Vagina (tissue), 2 donors: ENCODE data around the gene ZFP2. TPM values are rescaled to one million over a fixed set of nuclear protein-coding genes. Genes with fewer than 3 reads are reported as not detected.

ENCODE experiments used
- DNase-seq, 2 donors: peaks; one replicate each; pipeline ENCODE4 v3.0.0-alpha.2; 2017; ENCODE audit errors: extremely low spot score in 2 of 2
- H3K27ac ChIP-seq: fragments of 200-600 bp; sonication (generic); one replicate; pipeline ENCODE4 v1.5.1; 2019
- H3K27me3 ChIP-seq: fragments of 200-600 bp; sonication (generic); one replicate; pipeline ENCODE4 v1.5.1; 2019
- H3K36me3 ChIP-seq, 2 donors: fragments of 200-600 bp; sonication (generic); one replicate each; pipeline ENCODE4 v1.5.1; 2017 to 2019
- H3K4me1 ChIP-seq: fragments of 200-600 bp; sonication (generic); one replicate; pipeline ENCODE4 v1.5.1; 2019
- H3K4me3 ChIP-seq, 2 donors: fragments of 200-600 bp; sonication (generic); 1 replicate in 1 of 2; 2 replicates in 1 of 2; pipeline ENCODE4 v1.5.1; 2016 to 2019
- H3K9me3 ChIP-seq: fragments of 200-600 bp; sonication (generic); one replicate; pipeline ENCODE4 v1.5.1; 2019
- CTCF ChIP-seq, 3 experiments: fragments of 450-650 bp in 2 of 3; fragments of 200-600 bp in 1 of 3; sonication (generic) in 1 of 3; IDR thresholded peaks; one replicate each; pipeline ENCODE4 v1.5.1; 2017 to 2019; ENCODE audit warnings: antibody characterized with exemption in 3 of 3, mild to moderate bottlenecking in 2 of 3, moderate library complexity in 2 of 3
- POLR2A ChIP-seq, 2 donors: fragments of 450-650 bp; IDR thresholded peaks; one replicate each; pipeline ENCODE4 v1.6.1; 2017; ENCODE audit warnings: antibody characterized with exemption in 2 of 2, mild to moderate bottlenecking in 2 of 2, moderate library complexity in 2 of 2
- POLR2AphosphoS5 ChIP-seq, 2 donors: sonication (generic); formaldehyde crosslinking; IDR thresholded peaks; one replicate each; pipeline ENCODE4 v1.9.0; 2017; ENCODE audit warnings: antibody characterized with exemption in 2 of 2, mild to moderate bottlenecking in 2 of 2, low read depth in 1 of 2; ENCODE audit not compliant: insufficient read depth in 1 of 2
- intact Hi-C: fragments of 100-400 bp; cut with DNase I; formaldehyde crosslinking; loops from one replicate; pipeline ENCODE4 v1.15.1; 2023
- total RNA-seq: library from RNA; depleted of rRNA; stranded (reverse); fragments of >200 nt; gene quantifications from one replicate; pipeline ENCODE4 v1.2.3, GENCODE V29; 2016

ZFP2 gene
- total RNA-seq, 1 donor from 2014 or later = 2.2 TPM

- DNase-seq = no peak
- intact Hi-C loops = no loop called here
- peaks cover 56% of the 10 kb centered on the region for H3K9me3 ChIP-seq
- H3K4me3 ChIP-seq = no peak overlapping the region
- peaks cover 7 to 27% of the 10 kb centered on the region in 2 donors for H3K36me3 ChIP-seq
- no peak overlapping the region for H3K27ac ChIP-seq
- no peaks in the 10 kb centered on the region for H3K4me1 ChIP-seq
- no peaks in the 10 kb centered on the region for H3K27me3 ChIP-seq
- TF ChIP-seq POLR2AphosphoS5 (IDR thresholded peaks at IDR 0.05; ENCODE audit: insufficient read depth in 1 of 2, low read depth in 1 of 2) = no peak
- TF ChIP-seq POLR2A (IDR thresholded peaks at IDR 0.05) = no peak
- TF ChIP-seq CTCF (IDR thresholded peaks at IDR 0.05) = no peak
Observed at GRCh38 chr5:178965465-178966055, 69.8 kb downstream of the ZFP2 start.

GRCh38 chr5:178981381-178981780 lies 85.7 kb downstream of the ZFP2 start:
- no peak for DNase-seq
- H3K36me3 ChIP-seq = peaks cover 0 to 10% of the 10 kb centered on the region in 2 donors
- peaks cover 49% of the 10 kb centered on the region for H3K9me3 ChIP-seq
- H3K27me3 ChIP-seq = no peaks in the 10 kb centered on the region
- intact Hi-C loops = no loop called here
- H3K4me1 ChIP-seq = no peaks in the 10 kb centered on the region
- no peak overlapping the region for H3K27ac ChIP-seq
- no peak overlapping the region for H3K4me3 ChIP-seq
- TF ChIP-seq CTCF (IDR thresholded peaks at IDR 0.05) (no peak), POLR2A (IDR thresholded peaks at IDR 0.05) (no peak), POLR2AphosphoS5 (IDR thresholded peaks at IDR 0.05; ENCODE audit: insufficient read depth in 1 of 2, low read depth in 1 of 2) (no peak)

Other genes with a start within 250 kb of the ZFP2 start
- gene ZNF354A, start 165.3 kb upstream of the ZFP2 start, total RNA-seq = 18.9 TPM
- gene ZNF354B, start 36.0 kb upstream of the ZFP2 start, total RNA-seq = 17.7 TPM
- gene ZNF454, start 45.3 kb downstream of the ZFP2 start, total RNA-seq = 3.4 TPM
- not detected for gene GRM6, start 99.4 kb downstream of the ZFP2 start, total RNA-seq
- 5.9 TPM for gene ZNF879, start 127.9 kb downstream of the ZFP2 start, total RNA-seq
- 7.1 TPM for gene ZNF354C, start 164.5 kb downstream of the ZFP2 start, total RNA-seq